HG02763 (cell line): ENCODE measurements around the gene FAM163B.

Experiments used
- ATAC-seq: cut with Tn5 transposase; IDR thresholded peaks from one replicate; pipeline ENCODE4 v1.9.1; 2021; ENCODE audit warnings: mild to moderate bottlenecking, moderate library complexity; ENCODE audit not compliant: unreplicated experiment

The FAM163B gene

GRCh38 chr9:133583586-133583985 is 25.6 kb downstream of the FAM163B start:
- ATAC-seq = no peak

- ATAC-seq = no peak
Measured at GRCh38 chr9:133583111-133583510, 26.1 kb downstream of the FAM163B start.

DNA sequence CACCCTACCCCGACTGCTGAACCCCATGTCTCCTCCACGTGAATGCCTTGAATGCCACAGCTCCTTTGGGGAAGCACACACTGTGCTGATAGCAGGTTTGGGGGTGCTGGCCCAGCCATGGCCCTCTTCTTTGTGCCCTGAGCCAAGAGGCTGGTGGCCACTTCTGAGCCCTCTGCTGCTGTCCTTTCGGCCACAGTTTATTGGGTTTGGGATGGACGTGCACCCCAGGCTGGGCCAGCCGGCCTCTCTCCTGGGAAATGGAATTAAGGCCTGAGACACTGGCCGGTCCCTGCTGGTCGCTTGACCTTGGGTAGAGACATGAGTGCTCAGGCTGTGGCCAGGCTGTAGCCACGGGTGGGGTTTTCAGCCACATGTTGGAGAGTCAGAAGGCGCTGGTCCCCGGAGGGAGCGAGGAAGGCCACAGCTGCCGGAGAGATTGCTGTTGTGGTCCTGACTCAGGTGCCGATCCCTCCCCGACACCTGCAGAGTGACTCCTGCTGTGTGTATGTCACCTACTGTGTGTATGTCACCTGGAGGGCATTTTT is 26.6 kb downstream of the FAM163B start:
- ATAC-seq = no peak

DNA sequence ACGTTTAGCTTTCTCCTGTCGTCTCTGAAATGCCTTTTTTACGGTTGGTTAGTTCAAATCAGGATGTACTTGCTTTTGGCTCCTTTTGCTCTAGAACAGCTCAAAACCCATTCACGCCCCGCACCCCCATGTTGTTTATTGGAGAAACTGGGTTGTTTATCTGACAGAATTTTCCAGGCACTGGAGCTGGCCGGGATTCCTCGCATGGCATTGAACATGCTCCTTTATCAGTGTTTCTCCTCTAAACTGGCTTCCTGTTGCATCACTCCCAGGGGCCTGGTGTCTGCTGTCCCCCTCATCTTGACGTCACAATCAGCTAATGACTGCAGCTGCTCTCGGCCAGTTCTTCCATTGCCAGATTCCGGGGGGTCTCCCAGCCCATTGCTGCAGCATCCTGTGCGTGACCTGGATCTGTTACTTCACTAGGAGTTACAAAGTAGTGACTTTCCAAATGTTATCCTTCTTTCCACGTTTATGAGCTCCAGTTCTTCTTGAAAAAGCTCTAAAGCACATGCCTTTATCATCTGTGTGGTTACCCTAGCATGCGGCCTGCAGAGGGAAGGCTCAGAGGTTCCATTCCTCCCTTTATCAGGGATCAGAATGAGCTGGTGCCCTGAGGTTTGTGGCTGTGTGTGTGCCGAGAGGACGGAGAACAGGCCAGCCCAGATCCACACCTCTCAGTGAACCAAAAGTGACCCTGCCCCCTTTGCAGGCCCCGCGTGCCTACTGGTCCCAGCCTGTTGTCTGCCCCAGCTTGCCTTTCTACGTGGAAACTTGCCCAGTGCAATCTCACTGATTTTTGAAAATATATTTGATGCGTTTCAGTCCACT is 27.5 kb downstream of the FAM163B start:
- ATAC-seq = no peak

DNA sequence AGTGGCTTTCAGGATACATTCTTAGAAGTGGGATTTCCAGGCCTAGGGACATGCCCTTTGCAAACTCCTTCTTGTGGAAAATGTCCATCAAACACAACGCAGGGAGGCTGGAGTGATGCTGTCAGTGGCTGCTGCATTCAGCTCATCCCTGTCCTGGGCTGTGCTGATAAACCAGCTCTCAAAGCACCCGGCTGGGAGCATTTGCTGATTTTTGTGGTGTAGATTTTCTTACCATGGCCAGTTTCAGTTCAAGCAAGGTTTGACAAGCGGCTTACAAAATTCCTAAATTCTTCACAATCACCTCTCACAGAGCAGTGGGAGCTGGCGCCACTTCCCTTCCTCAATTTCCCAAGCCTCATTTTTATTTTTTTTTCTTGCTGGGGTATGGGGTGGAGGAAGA is 28.2 kb downstream of the FAM163B start:
- ATAC-seq = no peak

- no peak for ATAC-seq
Measured at GRCh38 chr9:133580419-133580738, 28.8 kb downstream of the FAM163B start.

- ATAC-seq = no peak
Measured at GRCh38 chr9:133579601-133580418, 29.4 kb downstream of the FAM163B start.

DNA sequence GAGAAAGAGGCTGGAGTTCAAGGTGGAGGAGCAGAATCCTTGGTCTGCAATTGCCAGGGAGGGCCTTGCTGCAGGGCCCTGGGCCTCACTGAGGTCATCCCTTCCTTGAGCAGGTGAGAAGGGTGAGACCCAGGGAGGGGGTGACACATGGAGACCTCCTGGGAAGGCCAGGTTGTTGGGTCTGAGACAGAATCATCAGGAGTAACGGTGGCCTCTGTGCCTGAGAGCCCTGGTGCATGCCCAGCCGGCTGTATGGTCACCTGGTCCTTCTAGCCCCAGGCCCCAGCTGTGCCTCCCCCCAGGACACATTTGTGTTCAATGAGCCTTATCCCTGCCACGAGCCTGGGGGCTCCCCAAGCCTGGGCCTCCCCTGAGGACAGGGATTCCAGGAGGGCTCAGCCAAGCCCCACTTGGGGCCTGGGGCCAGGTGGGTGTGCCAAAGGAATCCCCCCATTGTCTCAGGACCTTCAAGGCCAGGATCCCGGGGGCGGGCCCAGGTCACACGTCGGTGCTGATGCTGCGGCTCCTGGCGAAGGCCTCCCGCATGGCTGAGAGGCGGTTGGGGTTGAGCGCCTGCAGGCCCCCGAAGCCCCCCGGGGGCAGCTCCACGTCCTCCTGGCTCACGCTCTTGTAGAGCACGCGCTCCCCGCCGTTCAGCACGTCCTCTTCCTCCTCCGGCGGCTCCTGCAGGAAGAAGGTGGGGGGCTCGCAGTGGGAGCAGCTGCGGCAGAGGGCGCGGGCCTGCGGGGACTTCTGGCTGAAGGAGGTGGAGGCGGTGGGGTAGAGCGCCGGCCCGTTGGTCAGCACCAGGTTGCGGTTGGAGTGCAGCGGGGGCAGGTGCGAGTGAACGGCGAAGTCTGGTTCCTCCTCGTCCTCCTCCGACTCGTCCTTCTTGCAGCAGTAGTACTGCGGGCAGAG is 30.4 kb downstream of the FAM163B start:
- ATAC-seq = no peak

DNA sequence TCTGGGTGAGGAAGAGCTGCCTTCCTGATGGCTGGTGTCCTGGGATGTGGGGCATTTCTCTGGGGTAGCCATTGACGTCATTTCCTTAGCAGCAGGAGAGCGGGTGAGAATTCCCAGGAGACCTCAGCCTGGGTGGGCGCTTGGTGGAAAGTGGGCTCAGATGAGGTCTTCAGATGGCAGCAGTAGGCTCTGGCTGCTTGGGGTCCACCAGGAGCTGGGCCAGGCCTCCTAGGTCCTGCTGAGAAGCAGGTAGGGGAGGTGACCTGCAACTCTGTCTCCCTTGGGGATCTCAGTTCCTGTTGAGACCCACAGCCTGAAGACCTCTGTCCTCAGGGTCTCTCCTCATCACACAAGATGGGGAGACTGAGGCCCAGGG is 31.5 kb downstream of the FAM163B start:
- ATAC-seq = no peak

DNA sequence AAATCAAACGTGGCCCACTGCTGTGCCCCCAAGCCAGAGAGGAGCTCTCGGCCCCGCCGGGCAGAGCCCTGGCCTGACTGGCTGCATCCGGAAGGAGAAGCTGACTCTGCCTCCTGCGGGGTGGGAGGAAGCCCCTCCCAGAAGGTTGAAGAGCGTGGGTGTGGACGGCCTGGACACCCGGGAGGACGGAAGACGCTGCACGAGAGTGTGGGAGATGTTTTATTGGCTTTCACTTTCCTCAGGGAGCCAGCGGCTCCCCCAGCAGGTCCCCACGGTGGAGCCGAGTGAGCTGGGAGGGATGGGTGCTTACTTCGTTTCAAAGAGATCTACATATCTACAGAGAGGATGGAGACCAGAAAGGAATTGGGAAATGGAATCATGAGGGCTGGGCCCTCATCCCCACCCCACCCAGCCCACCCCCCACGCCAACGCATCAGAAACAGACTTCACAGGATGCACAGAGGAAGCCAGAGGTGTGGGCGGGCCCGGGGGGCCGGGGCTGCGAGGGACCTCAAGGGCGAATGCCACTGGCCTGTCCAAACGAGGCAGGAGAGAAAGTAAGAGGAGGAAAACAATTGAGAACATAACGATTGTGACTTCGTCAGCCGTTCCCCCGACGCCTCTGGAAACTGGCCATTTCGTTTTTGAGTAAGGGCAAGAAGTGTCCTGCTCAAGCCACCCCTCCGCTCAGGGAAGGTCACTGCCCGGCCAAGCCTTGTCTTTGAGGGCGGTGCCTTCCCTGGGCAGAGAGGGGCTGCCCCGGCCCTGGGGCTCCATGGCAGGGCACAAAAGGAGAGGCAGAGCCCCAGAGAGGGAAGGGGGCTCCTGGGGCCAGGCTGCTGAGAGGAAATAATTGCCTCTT is 32.1 kb downstream of the FAM163B start:
- ATAC-seq = no peak

DNA sequence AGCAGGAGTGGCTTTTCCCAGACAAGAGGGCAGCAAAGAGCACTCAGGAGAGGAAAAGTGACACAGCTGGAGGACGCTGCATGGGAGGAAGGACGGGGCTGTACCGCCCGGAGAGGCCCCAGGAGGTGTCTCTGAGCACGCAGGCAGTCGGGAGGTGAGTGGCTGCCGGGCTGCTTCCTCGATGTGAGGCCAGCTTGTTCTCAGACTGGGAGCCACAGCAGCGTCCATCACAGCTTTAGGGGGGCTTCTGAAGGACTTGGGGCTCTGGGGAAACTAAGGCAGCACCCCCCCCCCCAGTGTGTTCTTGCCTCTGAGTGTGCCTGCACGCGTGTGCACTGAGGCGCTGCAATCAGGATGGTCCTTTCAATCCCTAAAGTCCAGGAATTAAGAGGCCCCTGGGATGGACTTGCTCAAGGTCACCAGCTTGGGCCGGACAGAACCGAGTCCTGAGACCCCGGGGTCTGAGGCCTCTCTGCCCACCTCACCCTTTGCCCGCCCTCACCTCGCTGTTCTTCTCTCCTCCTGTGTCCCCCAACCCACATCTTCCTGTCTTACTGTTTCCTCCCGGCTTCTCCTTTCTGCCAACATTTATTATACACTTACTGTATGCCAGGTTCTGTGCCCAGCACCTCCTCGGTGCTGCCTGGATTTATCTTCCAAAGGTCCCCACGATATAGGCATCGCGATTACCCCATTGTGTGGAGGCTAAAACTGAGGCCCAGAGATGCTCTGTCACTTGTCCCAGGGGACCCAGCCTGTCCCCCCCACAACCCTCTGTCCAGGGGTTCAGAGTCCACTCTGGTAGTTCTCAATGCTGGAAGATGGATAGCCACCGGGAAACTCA is 32.9 kb downstream of the FAM163B start:
- ATAC-seq = no peak

- no peak for ATAC-seq
Measured at GRCh38 chr9:133575186-133576030, 33.8 kb downstream of the FAM163B start.

GRCh38 chr9:133574771-133575170 is 34.4 kb downstream of the FAM163B start:
- ATAC-seq = no peak

DNA sequence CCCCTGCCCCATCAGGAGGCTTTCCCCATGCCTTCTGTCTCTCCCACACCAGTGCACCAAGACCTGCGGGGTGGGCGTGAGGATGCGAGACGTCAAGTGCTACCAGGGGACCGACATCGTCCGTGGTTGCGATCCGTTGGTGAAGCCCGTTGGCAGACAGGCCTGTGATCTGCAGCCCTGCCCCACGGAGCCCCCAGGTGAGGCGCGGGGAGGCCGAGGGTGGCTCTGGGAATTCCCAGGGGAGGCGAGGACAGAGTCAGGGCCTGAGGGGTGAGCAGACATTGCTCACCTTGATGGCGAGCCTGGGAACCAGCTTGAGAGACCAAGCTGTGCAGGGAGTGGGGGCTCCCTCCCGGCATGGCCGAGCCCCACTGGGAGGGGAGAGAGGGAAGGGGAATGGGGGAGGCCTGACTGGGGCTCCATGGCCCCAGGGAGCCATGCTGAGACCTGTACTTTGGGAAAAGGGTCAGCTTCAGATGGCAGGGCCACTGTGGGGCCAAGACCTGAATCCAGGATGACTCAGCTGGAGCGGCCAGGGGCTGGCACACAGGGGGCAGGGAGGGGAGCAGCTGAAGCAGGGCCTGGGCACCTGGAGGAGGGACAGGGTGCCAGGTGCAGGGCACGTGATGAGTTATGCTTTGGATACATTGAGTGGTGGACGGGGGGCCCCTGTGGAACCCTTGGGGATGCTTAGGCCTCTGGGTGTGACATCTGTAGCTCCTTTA is 35.2 kb downstream of the FAM163B start:
- no peak for ATAC-seq

DNA sequence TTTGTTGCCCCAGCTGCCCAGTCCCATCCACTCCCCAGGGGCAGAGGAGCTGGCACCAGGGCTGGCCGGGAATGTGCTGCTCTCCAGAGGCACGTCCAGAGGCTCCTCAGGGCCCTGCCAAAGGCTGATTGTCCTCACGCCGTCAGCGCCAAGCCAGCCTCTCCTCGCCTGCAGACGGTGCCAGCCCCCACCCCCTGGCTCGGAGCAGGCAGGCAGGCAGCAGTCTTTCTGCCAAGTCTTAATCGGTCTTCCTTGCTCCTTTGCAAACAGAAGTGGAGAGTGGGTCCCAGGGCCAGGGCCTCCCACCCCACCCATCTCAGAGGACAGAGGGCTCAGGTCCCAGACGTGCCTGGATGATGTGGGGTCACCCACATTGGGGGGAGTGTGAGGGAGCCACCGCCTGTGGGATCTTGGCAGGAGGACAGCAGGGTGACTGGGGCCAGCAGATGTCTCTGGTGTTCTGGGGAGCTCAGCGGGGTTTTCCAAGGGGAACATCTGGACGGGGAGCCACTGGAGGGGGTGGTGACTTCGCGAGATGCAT is 36.3 kb downstream of the FAM163B start:
- no peak for ATAC-seq

DNA sequence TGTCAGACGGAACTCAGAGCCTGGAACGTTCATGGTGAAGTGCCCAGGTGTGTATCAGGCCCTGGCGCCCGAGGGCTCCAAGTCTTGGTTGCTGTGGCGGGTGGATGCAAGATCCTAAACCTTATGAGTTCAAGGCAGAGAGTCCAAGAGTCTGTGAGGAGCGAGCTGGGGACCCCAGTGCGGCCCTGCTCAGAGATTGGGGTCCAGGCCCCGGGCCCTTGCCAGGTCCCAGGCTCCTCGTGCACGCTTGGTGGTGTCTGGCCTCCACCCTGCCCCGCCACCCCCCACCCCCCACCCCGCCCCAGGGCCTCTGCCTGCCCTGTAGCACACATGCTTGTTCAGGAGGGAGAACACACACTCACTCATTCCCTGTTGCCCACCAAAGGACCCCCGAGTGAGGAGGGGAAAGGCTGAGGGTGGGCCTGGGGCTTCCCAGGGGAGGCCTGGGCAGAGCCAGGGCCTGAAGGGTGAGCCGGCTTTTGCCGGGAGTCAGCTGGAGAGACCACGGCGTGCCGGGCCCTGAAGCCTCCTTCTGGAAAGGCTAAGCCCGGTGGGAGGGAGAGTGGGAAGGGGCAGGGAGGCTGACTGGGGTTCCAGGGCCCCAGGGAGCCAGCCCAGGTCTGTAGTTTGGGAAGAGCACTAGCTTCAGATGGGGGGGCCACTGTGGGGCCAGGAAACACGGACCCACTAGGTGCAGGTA is 37.1 kb downstream of the FAM163B start:
- ATAC-seq = no peak

DNA sequence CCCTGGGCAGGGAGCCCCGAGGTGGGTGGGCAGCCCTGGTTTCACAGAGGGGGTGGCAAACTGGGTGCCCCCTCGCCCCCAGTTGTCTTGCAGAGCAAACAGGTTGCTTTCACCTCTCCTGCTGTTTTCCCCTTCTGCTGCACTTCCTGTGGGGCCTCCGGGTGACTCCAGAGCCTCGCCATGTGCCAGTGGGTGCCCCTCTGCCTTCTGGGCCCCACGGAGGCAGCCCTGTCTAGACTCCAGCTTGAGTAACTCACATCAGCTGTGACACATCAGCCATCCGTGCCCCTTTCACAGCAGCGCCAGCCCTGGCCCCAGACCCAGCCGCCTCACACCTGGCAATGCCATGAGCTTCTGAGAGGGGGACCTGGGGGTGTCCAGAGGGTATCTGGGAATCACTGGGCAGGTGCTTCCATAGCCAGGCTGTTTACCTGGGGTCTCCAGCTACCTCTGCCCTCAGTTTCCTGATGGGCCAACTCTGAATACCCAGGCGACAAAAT is 37.7 kb downstream of the FAM163B start:
- ATAC-seq = no peak
